ENCODE data around the gene DCK.
"Not testable (repeated sequence)": the region's sequence is repeated elsewhere in the genome, so short reads cannot be mapped to it uniquely, and the experiment has no call there.

DCK gene

GRCh38 chr4:70997036-70997435, 3.6 kb downstream of the DCK start:
- Histone ChIP-seq H3K27ac (peak overlapping the region in 7 of 21 experiments; percentile 29 to 94 (median 67)), H3K4me3 (no peak overlapping the region)

- peak overlapping the region in 6 of 21 experiments; percentile 38 to 94 (median 80) for H3K27ac ChIP-seq
Observed at GRCh38 chr4:70997546-70997945, 4.1 kb downstream of the DCK start.

GRCh38 chr4:70999639-71000038, 6.2 kb downstream of the DCK start:
- H3K27ac ChIP-seq = not testable (repeated sequence)

More at GRCh38 chr4:70997546-70997945, 4.1 kb downstream of the DCK start:
- no peak overlapping the region for H3K4me3 ChIP-seq

GRCh38 chr4:71001363-71001762, 7.9 kb downstream of the DCK start:
- H3K4me3 ChIP-seq, H3K27ac ChIP-seq: not testable (repeated sequence)

More at GRCh38 chr4:70999639-71000038, 6.2 kb downstream of the DCK start:
- not testable (repeated sequence) for H3K4me3 ChIP-seq

GRCh38 chr4:71004281-71004851, 10.9 kb downstream of the DCK start:
- Histone ChIP-seq H3K4me3 (no peak overlapping the region), H3K27ac (peak overlapping the region in 4 of 21 experiments; percentile 31 to 67 (median 60))

- H3K4me3 ChIP-seq = not testable (repeated sequence)
- H3K27ac ChIP-seq = peak overlapping the region in 3 of 21 experiments; percentile 31 to 63 (median 48)
Observed at GRCh38 chr4:71005025-71005424, 11.6 kb downstream of the DCK start.

- peak overlapping the region in 5 of 21 experiments; percentile 11 to 56 (median 47) for H3K27ac ChIP-seq
- H3K4me3 ChIP-seq = no peak overlapping the region
Observed at GRCh38 chr4:71006203-71006907, 12.9 kb downstream of the DCK start.

- no peak overlapping the region for H3K4me3 ChIP-seq
- no peak overlapping the region for H3K27ac ChIP-seq
Observed at GRCh38 chr4:71008196-71008595, 14.7 kb downstream of the DCK start.

GRCh38 chr4:71009086-71009485, 15.6 kb downstream of the DCK start:
- H3K27ac ChIP-seq = peak overlapping the region in 2 of 21 experiments; percentile 11 to 21
- H3K4me3 ChIP-seq = no peak overlapping the region

GRCh38 chr4:71009890-71010588, 16.6 kb downstream of the DCK start:
- Histone ChIP-seq H3K4me3 (no peak overlapping the region), H3K27ac (no peak overlapping the region)

- Histone ChIP-seq H3K27ac (no peak overlapping the region), H3K4me3 (no peak overlapping the region)
Observed at GRCh38 chr4:71011451-71011850, 18.0 kb downstream of the DCK start.

- H3K4me3 ChIP-seq, H3K27ac ChIP-seq: not testable (repeated sequence)
Observed at GRCh38 chr4:71017391-71017790, 23.9 kb downstream of the DCK start.

GRCh38 chr4:71020611-71021010, 27.2 kb downstream of the DCK start:
- no peak overlapping the region for H3K27ac ChIP-seq

GRCh38 chr4:71025654-71026053, 32.2 kb downstream of the DCK start:
- no peak overlapping the region for H3K27ac ChIP-seq
- no peak overlapping the region for H3K4me3 ChIP-seq

More at GRCh38 chr4:71020611-71021010, 27.2 kb downstream of the DCK start:
- no peak overlapping the region for H3K4me3 ChIP-seq

- H3K27ac ChIP-seq = no peak overlapping the region
- no peak overlapping the region for H3K4me3 ChIP-seq
Observed at GRCh38 chr4:71026086-71026485, 32.6 kb downstream of the DCK start.

- H3K4me3 ChIP-seq = no peak overlapping the region
- no peak overlapping the region for H3K27ac ChIP-seq
Observed at GRCh38 chr4:71027611-71028010, 34.2 kb downstream of the DCK start.

GRCh38 chr4:71029504-71029903, 36.1 kb downstream of the DCK start:
- Histone ChIP-seq H3K4me3 (no peak overlapping the region), H3K27ac (no peak overlapping the region)

GRCh38 chr4:71032106-71032505, 38.7 kb downstream of the DCK start:
- H3K4me3 ChIP-seq, H3K27ac ChIP-seq: not testable (repeated sequence)

- H3K27ac ChIP-seq = no peak overlapping the region
- H3K4me3 ChIP-seq = no peak overlapping the region
Observed at GRCh38 chr4:71045256-71045655, 51.8 kb downstream of the DCK start.

GRCh38 chr4:71049395-71049794, 55.9 kb downstream of the DCK start:
- Histone ChIP-seq H3K27ac (no peak overlapping the region), H3K4me3 (no peak overlapping the region)

- Histone ChIP-seq H3K4me3 (no peak overlapping the region), H3K27ac (no peak overlapping the region)
Observed at GRCh38 chr4:71050809-71051208, 57.4 kb downstream of the DCK start.

Data from skin epidermis (tissue), 12 donors.